GM19023 (cell line): ENCODE results near the gene NKTR.

Experiments
- ATAC-seq: cut with Tn5 transposase; IDR thresholded peaks from one replicate; pipeline ENCODE4 v1.9.1; 2021; ENCODE audit warnings: mild to moderate bottlenecking, moderate library complexity; ENCODE audit not compliant: unreplicated experiment

Gene NKTR

GRCh38 chr3:42692667-42693529 is 92.4 kb downstream of the NKTR start:
- no peak for ATAC-seq

- no peak for ATAC-seq
Measured at GRCh38 chr3:42693530-42693930, 93.0 kb downstream of the NKTR start.

- no peak for ATAC-seq
Measured at GRCh38 chr3:42694366-42694765, 93.9 kb downstream of the NKTR start.

- no peak for ATAC-seq
Measured at GRCh38 chr3:42696356-42697288, 96.1 kb downstream of the NKTR start.

GRCh38 chr3:42697289-42698051 is 97.0 kb downstream of the NKTR start:
- no peak for ATAC-seq
